ENCODE data around the gene ZNF653.

ZNF653 gene

DNA sequence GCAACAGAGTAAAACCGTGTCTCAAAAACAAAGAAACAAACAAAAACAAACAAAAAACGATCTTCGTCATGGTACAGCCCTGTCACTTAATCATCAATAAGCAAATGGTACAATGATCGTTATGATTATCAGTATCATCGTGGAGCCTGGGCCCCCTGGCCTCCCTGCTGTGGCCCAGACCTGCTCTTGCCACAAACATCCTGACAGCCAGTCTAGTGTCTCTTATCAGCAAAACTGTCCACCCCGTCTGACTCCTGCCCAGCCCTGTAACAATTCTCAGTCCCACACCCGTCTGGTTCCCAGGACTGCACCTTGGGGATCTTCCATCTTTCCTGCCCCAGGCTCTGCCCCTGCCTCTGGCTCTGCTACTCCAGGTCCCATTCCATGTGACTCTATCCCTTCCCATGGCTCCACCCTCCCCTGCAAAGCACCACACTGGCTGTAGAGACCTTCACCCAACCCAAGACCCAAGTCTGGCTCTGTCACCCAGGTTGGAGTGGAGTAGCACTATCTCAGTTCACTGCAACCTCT is 5.7 kb downstream of the ZNF653 start:
- no peak overlapping the region for H3K4me3 Mint-ChIP-seq

DNA sequence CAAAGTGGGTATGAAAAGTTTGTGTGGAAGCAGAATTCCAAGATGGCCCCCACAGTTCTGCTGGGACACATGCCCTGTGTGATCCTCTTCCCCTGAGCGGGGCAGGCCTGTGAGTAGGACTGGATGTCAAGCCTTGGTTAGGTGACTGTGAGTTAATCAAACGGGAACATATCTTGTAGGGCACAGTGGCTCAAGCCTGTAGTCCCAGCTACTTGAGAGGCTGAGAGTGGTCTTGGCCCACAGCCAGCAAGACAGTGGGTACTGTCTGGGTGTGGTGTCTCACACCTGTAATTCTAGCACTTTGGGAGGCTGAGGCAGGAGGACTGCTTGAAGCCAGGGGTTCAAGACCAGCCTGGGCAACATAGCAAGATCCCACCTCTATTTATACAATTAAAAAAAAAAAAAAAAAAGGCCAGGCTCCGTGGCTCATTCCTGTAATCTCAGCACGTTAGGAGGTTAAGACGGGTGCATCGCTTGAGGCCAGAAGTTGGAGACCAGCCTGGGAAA is 6.4 kb downstream of the ZNF653 start:
- DNase-seq: no peak
- no peak overlapping the region for H3K27ac Mint-ChIP-seq
- peaks cover 24% of the 10 kb centered on the region for H3K36me3 Mint-ChIP-seq
- no peaks in the 10 kb centered on the region for H3K9me3 Mint-ChIP-seq
- H3K4me3 Mint-ChIP-seq: no peak overlapping the region
- H3K4me1 Mint-ChIP-seq: peaks cover 4% of the 10 kb centered on the region
- CTCF ChIA-PET: no interaction called here
- no peaks in the 10 kb centered on the region for H3K27me3 Mint-ChIP-seq

More for the DNA sequence above, 5.7 kb downstream of the ZNF653 start:
- H3K9me3 Mint-ChIP-seq: no peaks in the 10 kb centered on the region
- peaks cover 22% of the 10 kb centered on the region for H3K36me3 Mint-ChIP-seq
- H3K27me3 Mint-ChIP-seq: no peaks in the 10 kb centered on the region
- no peak overlapping the region for H3K27ac Mint-ChIP-seq
- CTCF ChIA-PET: no interaction called here
- DNase-seq: no peak
- peaks cover 11% of the 10 kb centered on the region for H3K4me1 Mint-ChIP-seq

GRCh38 chr19:11496391-11497163 is 9.1 kb downstream of the ZNF653 start:
- no peak overlapping the region for H3K4me3 Mint-ChIP-seq
- no peak overlapping the region for H3K27ac Mint-ChIP-seq
- CTCF ChIA-PET: interaction anchor here (0.6 to 2.5 kb wide), 4 partner anchors 14 to 91 kb away, joined by 3 to 10 read pairs (median 3); no protein-coding TSS in a partner anchor

GRCh38 chr19:11495885-11496284 is 9.8 kb downstream of the ZNF653 start:
- no peak overlapping the region for H3K4me3 Mint-ChIP-seq
- CTCF ChIA-PET: interaction anchor here (0.6 to 2.5 kb wide), 4 partner anchors 13 to 92 kb away, joined by 3 to 10 read pairs (median 3); no protein-coding TSS in a partner anchor
- DNase-seq: no peak
- H3K27me3 Mint-ChIP-seq: no peaks in the 10 kb centered on the region
- H3K27ac Mint-ChIP-seq: peak overlapping the region; percentile 49
- peaks cover 23% of the 10 kb centered on the region for H3K36me3 Mint-ChIP-seq
- H3K4me1 Mint-ChIP-seq: no peaks in the 10 kb centered on the region
- no peaks in the 10 kb centered on the region for H3K9me3 Mint-ChIP-seq

More at GRCh38 chr19:11496391-11497163, 9.1 kb downstream of the ZNF653 start:
- H3K4me1 Mint-ChIP-seq: no peaks in the 10 kb centered on the region
- peak; percentile 72 for DNase-seq
- H3K36me3 Mint-ChIP-seq: peaks cover 23% of the 10 kb centered on the region
- no peaks in the 10 kb centered on the region for H3K27me3 Mint-ChIP-seq
- H3K9me3 Mint-ChIP-seq: no peaks in the 10 kb centered on the region

DNA sequence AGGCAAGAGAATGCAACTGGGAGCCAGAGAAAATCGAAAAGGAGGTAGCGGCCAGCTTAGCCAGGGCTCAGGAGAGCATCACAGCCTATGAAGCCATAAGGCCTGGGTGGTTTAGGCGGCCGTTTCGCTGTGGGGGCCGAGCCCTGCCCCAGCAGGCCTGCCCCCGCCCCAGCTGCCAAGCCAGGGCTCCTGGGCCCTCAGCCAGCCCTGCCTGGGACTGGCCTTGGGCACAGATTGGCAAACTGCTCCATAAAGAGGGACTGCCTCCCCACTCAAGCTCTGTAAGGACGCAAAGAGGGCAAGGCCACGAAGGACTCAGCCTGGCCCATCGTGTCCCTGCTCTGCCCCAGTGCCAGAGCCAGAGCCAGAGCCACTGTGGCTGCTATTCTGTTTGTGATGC is 10.2 kb downstream of the ZNF653 start:
- no peaks in the 10 kb centered on the region for H3K4me1 Mint-ChIP-seq
- CTCF ChIA-PET: interaction anchor here (1.1 to 2.5 kb wide), 3 partner anchors 13 to 92 kb away, joined by 3 to 10 read pairs (median 3); no protein-coding TSS in a partner anchor
- DNase-seq: no peak
- peaks cover 24% of the 10 kb centered on the region for H3K36me3 Mint-ChIP-seq
- H3K4me3 Mint-ChIP-seq: no peak overlapping the region
- H3K9me3 Mint-ChIP-seq: no peaks in the 10 kb centered on the region
- no peaks in the 10 kb centered on the region for H3K27me3 Mint-ChIP-seq
- no peak overlapping the region for H3K27ac Mint-ChIP-seq

GRCh38 chr19:11494634-11495285 is 10.9 kb downstream of the ZNF653 start:
- H3K27ac Mint-ChIP-seq: no peak overlapping the region
- CTCF ChIA-PET: interaction anchor here (1.1 to 2.5 kb wide), 4 partner anchors 12 to 93 kb away, joined by 3 to 10 read pairs (median 4); no protein-coding TSS in a partner anchor
- H3K9me3 Mint-ChIP-seq: no peaks in the 10 kb centered on the region
- H3K4me1 Mint-ChIP-seq: no peaks in the 10 kb centered on the region
- DNase-seq: no peak
- H3K4me3 Mint-ChIP-seq: no peak overlapping the region
- H3K36me3 Mint-ChIP-seq: peaks cover 25% of the 10 kb centered on the region
- no peaks in the 10 kb centered on the region for H3K27me3 Mint-ChIP-seq

GRCh38 chr19:11489378-11489777 is 16.3 kb downstream of the ZNF653 start:
- H3K36me3 Mint-ChIP-seq: peaks cover 27% of the 10 kb centered on the region
- H3K4me1 Mint-ChIP-seq: peaks cover 4% of the 10 kb centered on the region
- CTCF ChIA-PET: no interaction called here
- DNase-seq: no peak
- no peak overlapping the region for H3K27ac Mint-ChIP-seq
- H3K9me3 Mint-ChIP-seq: no peaks in the 10 kb centered on the region
- no peaks in the 10 kb centered on the region for H3K27me3 Mint-ChIP-seq
- no peak overlapping the region for H3K4me3 Mint-ChIP-seq

DNA sequence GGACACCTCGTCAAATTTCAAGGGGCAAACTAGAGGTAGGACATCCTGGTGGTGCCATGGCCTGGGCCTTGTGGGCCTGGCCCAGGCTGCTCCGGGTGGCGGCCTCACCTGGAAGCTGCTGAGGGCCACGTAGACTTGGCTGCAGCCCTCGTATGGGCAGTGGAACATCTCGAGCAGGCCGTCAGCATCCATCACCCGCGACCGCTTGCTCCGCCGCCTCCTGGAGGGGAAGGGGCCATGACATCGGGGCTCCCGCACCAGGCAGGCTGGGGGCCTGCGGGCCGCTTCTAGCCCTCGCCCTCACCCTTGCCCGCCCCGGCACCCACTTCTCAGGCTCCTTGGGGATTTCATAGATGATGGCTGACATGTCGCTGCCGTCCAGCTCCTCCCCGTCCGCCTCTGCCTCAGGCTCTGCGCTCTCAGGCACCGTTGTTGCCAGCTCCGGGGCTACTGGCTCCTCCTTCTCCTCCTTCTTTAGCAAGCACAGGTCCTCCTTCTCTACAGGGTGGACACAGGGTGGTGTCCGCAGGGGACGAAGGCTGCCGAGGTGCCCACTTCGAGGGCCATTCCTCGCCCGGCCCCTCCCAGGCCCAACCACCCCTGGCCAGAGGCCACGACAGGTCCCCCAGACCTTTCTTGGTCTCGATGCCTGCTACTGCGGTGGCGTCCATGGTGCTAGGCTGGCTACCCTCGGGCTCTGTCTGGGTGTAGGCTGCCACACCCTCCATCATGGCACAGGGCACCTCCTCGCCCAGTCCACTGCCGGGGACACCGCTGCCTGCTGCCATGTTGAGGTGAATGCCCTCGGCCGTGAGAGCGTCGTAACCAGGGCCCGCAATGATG is 18.8 kb downstream of the ZNF653 start:
- no peak overlapping the region for H3K27ac Mint-ChIP-seq
- H3K4me3 Mint-ChIP-seq: no peak overlapping the region
- CTCF ChIA-PET: no interaction called here
- H3K27me3 Mint-ChIP-seq: peaks cover 13% of the 10 kb centered on the region
- H3K4me1 Mint-ChIP-seq: peaks cover 18% of the 10 kb centered on the region
- H3K36me3 Mint-ChIP-seq: peaks cover 31% of the 10 kb centered on the region
- H3K9me3 Mint-ChIP-seq: no peaks in the 10 kb centered on the region
- DNase-seq: no peak

GRCh38 chr19:11485245-11485837 is 20.3 kb downstream of the ZNF653 start:
- no peak overlapping the region for H3K27ac Mint-ChIP-seq
- DNase-seq: no peak
- CTCF ChIA-PET: interaction anchor here (0.6 to 1.2 kb wide), 2 partner anchors 27 to 105 kb away, joined by 3 to 4 read pairs; no protein-coding TSS in a partner anchor
- H3K4me3 Mint-ChIP-seq: no peak overlapping the region
- H3K9me3 Mint-ChIP-seq: no peaks in the 10 kb centered on the region
- peaks cover 24% of the 10 kb centered on the region for H3K36me3 Mint-ChIP-seq
- peaks cover 28% of the 10 kb centered on the region for H3K4me1 Mint-ChIP-seq
- peaks cover 28% of the 10 kb centered on the region for H3K27me3 Mint-ChIP-seq

DNA sequence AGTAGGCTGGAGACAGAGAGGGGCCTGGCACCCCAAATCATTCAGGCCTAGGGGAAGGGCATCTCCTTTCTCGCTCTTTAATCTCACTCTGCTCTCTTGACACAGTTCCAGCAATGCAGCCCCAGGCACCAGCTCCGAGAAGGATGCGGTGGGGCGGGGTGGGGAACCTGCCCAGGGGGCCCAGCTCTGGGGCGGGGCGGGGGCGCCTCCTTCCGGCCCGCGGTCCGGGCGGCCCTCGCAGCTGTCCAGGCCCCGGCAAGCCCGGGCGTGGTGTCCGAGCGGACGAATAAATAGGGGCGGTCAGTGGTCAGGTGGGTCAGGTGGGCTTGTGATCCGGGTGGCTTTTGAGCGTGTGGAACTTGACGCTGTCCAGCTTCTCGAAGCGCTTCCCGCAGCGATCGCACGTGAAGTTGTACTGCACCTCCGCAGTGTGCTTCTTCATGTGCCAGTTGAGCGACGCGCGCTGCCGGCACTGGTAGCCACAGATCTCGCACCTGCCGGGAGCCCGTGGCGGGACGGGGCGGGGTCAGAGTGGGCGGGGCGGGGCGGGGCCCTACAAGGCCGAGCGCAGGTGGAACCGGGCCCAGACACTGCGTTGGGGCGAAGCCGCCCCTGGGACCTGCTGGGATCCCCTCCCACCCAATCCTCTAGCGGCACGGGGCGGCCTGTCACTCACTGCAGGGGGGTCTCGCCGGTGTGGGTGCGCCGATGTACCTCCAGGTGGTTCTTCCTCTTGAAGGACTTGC is 22.1 kb downstream of the ZNF653 start:
- Mint-ChIP-seq H3K27me3 (peaks cover 46% of the 10 kb centered on the region), H3K4me3 (no peak overlapping the region), H3K36me3 (peaks cover 21% of the 10 kb centered on the region), H3K27ac (no peak overlapping the region), H3K4me1 (peaks cover 33% of the 10 kb centered on the region), H3K9me3 (no peaks in the 10 kb centered on the region)
- CTCF ChIA-PET: interaction anchor here (0.6 to 2.0 kb wide), 20 partner anchors 8 to 357 kb away, joined by 3 to 19 read pairs (median 4); partner anchors contain the start of genes ELOF1, EPOR, ODAD3 and PRKCSH
- DNase-seq: no peak

- H3K9me3 Mint-ChIP-seq: no peaks in the 10 kb centered on the region
- peak; percentile 89 for DNase-seq
- peak overlapping the region; percentile 54 for H3K4me3 Mint-ChIP-seq
- H3K36me3 Mint-ChIP-seq: peaks cover 21% of the 10 kb centered on the region
- CTCF ChIA-PET: interaction anchor here (0.6 to 2.0 kb wide), 24 partner anchors 9 to 356 kb away, joined by 3 to 19 read pairs (median 4); partner anchors contain the start of genes ELOF1, EPOR, ODAD3 and PRKCSH
- peak overlapping the region; percentile 29 for H3K27ac Mint-ChIP-seq
- peaks cover 33% of the 10 kb centered on the region for H3K4me1 Mint-ChIP-seq
- H3K27me3 Mint-ChIP-seq: peaks cover 56% of the 10 kb centered on the region
Observed at GRCh38 chr19:11482384-11483050, 23.1 kb downstream of the ZNF653 start.

Measured in activated naive CD4-positive, alpha-beta T cell treated with anti-CD3 and anti-CD28 coated beads, Interleukin-2, amount 10 ng/mL, durations not matched to agents 7 days and 5 days (primary cell).